AG04450 (cell line): Measurements from ENCODE around the gene IFT88. TPM values are rescaled to one million over a fixed set of nuclear protein-coding genes. Genes with fewer than 3 reads are reported as not detected.
A peak's percentile ranks its signal among the peaks of the same experiment; 100 is the strongest.

Experiments
- CTCF ChIA-PET: fragments of 300-600, 350-600 bp; formaldehyde crosslinking; extraction: SDS; loops from one replicate; lab custom pipeline; 2022; ENCODE audit warnings: antibody characterized with exemption, inconsistent platforms; lab: Charles Lee
- POLR2A ChIA-PET: fragments of 350-600 bp; formaldehyde crosslinking; extraction: SDS; loops from one replicate; lab custom pipeline; 2021; ENCODE audit warnings: antibody characterized with exemption, inconsistent platforms; lab: Yijun Ruan, JAX
- DNase-seq: peaks from one replicate; pipeline ENCODE4 v3.0.0-alpha.2; 2011; ENCODE audit warnings: low read depth, low spot score
- H3K27ac ChIP-seq: one replicate; pipeline ENCODE4 v1.5.1; 2012; ENCODE audit warnings: low read depth, low read length, control low read depth
- H3K27me3 ChIP-seq: one replicate; pipeline ENCODE4 v1.6.0; 2012; ENCODE audit warnings: low read length; ENCODE audit not compliant: control insufficient read depth, insufficient read depth
- H3K4me3 ChIP-seq: 2 replicates; pipeline ENCODE4 v1.5.1; 2011; ENCODE audit warnings: mild to moderate bottlenecking, low read depth, low read length, control low read depth
- H3K9me3 ChIP-seq: 2 replicates; pipeline ENCODE4 v1.5.1; 2012; ENCODE audit warnings: low read length; ENCODE audit not compliant: control insufficient read depth, insufficient read depth
- polyA plus RNA-seq: library from polyadenylated mRNA; depleted of rRNA; stranded (reverse); fragments of >200 nt; gene quantifications from 2 replicates; pipeline ENCODE4 v1.2.3, GENCODE V29; 2011
- TF ChIP-seq, protein P1 (sequence below): IDR thresholded peaks from 2 replicates; pipeline ENCODE4 v1.5.1; 2011; ENCODE audit warnings: low read depth, low read length, control low read depth, inconsistent platforms

Gene IFT88
- polyA plus RNA-seq, 1 experiment, result 15.8 TPM

DNA sequence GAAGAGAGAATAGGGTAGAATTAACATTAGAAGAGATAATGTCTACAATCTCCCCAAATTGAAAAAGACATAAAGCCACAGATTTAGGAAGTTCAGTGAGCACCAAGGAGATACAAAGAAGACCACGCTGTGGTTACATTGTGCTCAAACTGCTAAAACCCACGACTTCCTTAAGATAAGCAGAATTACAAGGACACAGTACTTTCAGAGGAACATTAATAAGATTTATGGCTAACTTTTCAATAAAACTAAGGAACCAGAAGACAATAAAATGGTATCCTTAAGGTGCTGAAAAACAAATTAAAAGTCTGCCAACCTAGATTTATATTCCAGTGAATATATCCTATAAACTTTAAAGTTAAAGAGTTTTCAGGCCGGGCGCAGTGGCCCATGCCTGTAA, 129.1 kb downstream of the IFT88 start:
- POLR2A ChIA-PET, result no interaction called here
- CTCF ChIA-PET, result no interaction called here

DNA sequence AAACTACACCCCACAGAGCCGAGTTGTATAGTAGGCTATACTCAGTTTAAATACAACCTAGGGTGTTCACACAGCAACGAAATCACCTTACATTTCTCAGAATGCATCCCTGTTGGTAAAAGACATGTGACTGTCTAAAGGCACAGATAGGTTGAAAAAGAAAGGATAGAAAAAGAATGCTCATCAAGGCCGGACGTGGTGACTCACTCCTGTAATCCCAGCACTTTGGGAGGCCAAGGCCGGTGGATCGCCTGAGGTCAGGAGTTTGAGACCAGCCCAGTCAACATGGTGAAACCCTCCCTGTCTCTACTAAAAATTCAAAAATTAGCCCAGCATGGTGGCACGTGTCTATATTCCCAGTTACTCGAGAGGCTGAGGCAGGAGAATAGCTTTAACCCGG, 132.8 kb downstream of the IFT88 start:
- no peaks in the 10 kb centered on the region; the same call in 1 of the 2 replicates for H3K9me3 ChIP-seq
- POLR2A ChIA-PET, result no interaction called here

More for the DNA sequence above, 129.1 kb downstream of the IFT88 start:
- Histone ChIP-seq H3K27me3 (no peaks in the 10 kb centered on the region), H3K27ac (no peak overlapping the region), H3K4me3 (no peak overlapping the region), H3K9me3 (no peaks in the 10 kb centered on the region)
- no peak for DNase-seq
- TF ChIP-seq, protein P1, sequence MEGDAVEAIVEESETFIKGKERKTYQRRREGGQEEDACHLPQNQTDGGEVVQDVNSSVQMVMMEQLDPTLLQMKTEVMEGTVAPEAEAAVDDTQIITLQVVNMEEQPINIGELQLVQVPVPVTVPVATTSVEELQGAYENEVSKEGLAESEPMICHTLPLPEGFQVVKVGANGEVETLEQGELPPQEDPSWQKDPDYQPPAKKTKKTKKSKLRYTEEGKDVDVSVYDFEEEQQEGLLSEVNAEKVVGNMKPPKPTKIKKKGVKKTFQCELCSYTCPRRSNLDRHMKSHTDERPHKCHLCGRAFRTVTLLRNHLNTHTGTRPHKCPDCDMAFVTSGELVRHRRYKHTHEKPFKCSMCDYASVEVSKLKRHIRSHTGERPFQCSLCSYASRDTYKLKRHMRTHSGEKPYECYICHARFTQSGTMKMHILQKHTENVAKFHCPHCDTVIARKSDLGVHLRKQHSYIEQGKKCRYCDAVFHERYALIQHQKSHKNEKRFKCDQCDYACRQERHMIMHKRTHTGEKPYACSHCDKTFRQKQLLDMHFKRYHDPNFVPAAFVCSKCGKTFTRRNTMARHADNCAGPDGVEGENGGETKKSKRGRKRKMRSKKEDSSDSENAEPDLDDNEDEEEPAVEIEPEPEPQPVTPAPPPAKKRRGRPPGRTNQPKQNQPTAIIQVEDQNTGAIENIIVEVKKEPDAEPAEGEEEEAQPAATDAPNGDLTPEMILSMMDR, result no peak

DNA sequence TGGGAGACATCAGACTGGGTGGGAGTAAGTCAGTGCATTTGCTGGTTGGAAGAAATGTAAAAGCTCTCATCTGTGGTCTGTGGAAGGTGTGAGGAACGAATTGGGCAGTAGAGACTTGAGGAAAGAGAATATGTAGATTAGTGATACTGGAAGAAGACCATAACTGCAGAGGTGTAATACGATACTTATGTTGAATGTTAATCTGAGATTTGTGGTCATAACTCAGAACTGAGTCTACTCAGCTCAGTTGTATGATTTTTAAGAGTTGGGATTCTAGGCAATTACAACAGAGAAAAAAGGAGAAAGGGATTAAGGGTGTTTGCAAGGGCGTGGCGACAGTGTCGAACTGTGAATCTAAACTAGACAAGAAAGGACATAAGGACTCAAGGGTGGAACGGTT, 133.3 kb downstream of the IFT88 start:
- Histone ChIP-seq H3K9me3 (no peaks in the 10 kb centered on the region; the same call in 1 of the 2 replicates), H3K4me3 (no peak overlapping the region), H3K27me3 (no peaks in the 10 kb centered on the region), H3K27ac (no peak overlapping the region)
- DNase-seq, result no peak
- ChIA-PET POLR2A (no interaction called here), CTCF (no interaction called here)
- TF ChIP-seq, protein P1, result no peak

More for the DNA sequence above, 132.8 kb downstream of the IFT88 start:
- CTCF ChIA-PET, result no interaction called here
- no peak for DNase-seq
- Histone ChIP-seq H3K27ac (no peak overlapping the region), H3K27me3 (no peaks in the 10 kb centered on the region), H3K4me3 (no peak overlapping the region)
- TF ChIP-seq, protein P1, result no peak

DNA sequence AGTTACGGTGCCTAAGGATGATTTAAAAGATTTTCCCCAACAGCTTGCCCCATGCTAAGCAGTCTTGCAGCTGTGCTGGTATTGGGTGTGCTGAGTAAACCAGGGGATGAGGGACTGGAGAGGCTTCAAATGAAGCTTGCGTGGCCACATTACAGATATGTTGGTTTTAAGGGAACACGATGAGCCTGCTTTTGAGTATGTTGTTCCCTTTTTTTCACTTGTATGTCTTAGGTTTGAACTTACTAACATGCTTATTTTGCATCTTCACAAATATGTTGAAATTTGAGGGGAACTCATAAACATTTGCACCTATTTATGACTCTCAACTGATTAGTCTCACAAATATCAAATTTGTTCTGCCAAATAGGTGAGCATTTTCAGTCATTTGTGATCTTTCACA, 134.5 kb downstream of the IFT88 start:
- no peak for DNase-seq
- H3K4me3 ChIP-seq, result no peak overlapping the region
- CTCF ChIA-PET, result interaction anchor here (0.9 to 1.9 kb wide), 5 partner anchors 10 to 504 kb away, joined by 3 to 6 read pairs (median 4); no protein-coding TSS in a partner anchor
- POLR2A ChIA-PET, result no interaction called here
- no peak overlapping the region for H3K27ac ChIP-seq
- no peaks in the 10 kb centered on the region; the same call in 1 of the 2 replicates for H3K9me3 ChIP-seq
- no peaks in the 10 kb centered on the region for H3K27me3 ChIP-seq
- TF ChIP-seq, protein P1, result no peak

DNA sequence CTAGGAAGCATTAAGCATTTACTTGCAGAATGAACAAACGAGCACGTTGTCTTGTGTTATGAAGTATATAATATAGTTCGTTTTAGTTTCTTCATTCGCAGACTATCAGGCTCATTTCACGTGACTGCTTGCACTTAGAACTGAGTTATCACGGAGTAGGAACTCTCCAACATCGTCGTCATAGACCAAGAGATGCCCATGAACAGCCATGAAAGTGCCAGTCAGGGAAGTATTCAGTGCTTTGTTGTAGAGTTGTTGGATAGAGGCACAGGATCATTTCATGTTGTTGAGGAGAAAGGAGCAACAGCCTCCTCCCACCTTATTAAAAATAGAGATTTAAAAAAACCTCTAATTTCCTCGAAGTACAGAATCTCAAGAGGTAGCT, 135.6 kb downstream of the IFT88 start:
- ChIA-PET CTCF (interaction anchor here (0.7 to 1.9 kb wide), 6 partner anchors 9 to 129 kb away, joined by 3 to 6 read pairs (median 4); no protein-coding TSS in a partner anchor), POLR2A (no interaction called here)
- TF ChIP-seq, protein P1, result no peak
- peak overlapping the region; percentile 75 for H3K4me3 ChIP-seq
- H3K27ac ChIP-seq, result no peak overlapping the region
- no peak for DNase-seq
- H3K9me3 ChIP-seq, result no peaks in the 10 kb centered on the region; the same call in 1 of the 2 replicates
- H3K27me3 ChIP-seq, result no peaks in the 10 kb centered on the region
